ENCODE results near the gene CPB1. TPM values are rescaled to one million over a fixed set of nuclear protein-coding genes. Genes with fewer than 3 reads are reported as not detected.

The CPB1 gene
- total RNA-seq, 2 donors from 2014 or later: 2.0 to 9.9 TPM

- no peaks in the 10 kb centered on the region for H3K9me3 ChIP-seq
Measured at GRCh38 chr3:148903022-148903442, 75.4 kb downstream of the CPB1 start.

DNA sequence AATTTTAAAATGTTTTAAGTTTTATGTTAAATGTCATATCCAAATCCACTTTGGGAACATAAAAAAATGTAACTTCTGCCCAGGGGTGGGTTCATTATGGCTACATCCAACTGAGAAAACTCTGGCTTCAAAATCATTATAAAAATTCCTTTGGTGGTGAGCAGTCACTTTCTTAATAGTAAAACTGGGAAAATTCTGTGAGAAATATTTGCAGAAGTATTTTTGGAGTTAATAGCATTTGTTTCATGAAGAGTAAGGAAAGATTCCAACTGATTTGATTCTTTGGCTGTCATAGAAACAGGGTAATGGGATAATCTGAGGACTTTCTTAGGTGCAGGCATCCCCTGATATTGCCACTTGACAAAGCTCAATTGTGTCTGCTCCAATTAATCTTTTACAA, 76.3 kb downstream of the CPB1 start:
- H3K27ac ChIP-seq: no peak overlapping the region
- no peaks in the 10 kb centered on the region for H3K36me3 ChIP-seq
- no peaks in the 10 kb centered on the region for H3K27me3 ChIP-seq (replicated peaks; ENCODE audit: insufficient read depth)
- DNase-seq (ENCODE audit: low spot score): no peak
- no peaks in the 10 kb centered on the region for H3K4me1 ChIP-seq (replicated peaks)
- intact Hi-C loops (cut with DNase I): no loop called here
- H3K9me3 ChIP-seq: no peaks in the 10 kb centered on the region
- TF ChIP-seq POLR2A (IDR thresholded peaks at IDR 0.05) (no peak), CTCF (IDR thresholded peaks at IDR 0.05) (no peak), POLR2AphosphoS5 (IDR thresholded peaks at IDR 0.05) (no peak)
- no peak overlapping the region for H3K4me3 ChIP-seq

More at GRCh38 chr3:148903022-148903442, 75.4 kb downstream of the CPB1 start:
- intact Hi-C loops (cut with DNase I): no loop called here
- WGBS: 75% methylated on average over 2 of the region's 2 CpGs
- H3K27ac ChIP-seq: no peak overlapping the region
- H3K4me3 ChIP-seq: no peak overlapping the region
- TF ChIP-seq POLR2A (IDR thresholded peaks at IDR 0.05): no peak
- TF ChIP-seq POLR2AphosphoS5 (IDR thresholded peaks at IDR 0.05): no peak
- no peaks in the 10 kb centered on the region for H3K36me3 ChIP-seq
- no peak for DNase-seq (ENCODE audit: low spot score)
- no peaks in the 10 kb centered on the region for H3K27me3 ChIP-seq (replicated peaks; ENCODE audit: insufficient read depth)
- H3K4me1 ChIP-seq (replicated peaks): no peaks in the 10 kb centered on the region

DNA sequence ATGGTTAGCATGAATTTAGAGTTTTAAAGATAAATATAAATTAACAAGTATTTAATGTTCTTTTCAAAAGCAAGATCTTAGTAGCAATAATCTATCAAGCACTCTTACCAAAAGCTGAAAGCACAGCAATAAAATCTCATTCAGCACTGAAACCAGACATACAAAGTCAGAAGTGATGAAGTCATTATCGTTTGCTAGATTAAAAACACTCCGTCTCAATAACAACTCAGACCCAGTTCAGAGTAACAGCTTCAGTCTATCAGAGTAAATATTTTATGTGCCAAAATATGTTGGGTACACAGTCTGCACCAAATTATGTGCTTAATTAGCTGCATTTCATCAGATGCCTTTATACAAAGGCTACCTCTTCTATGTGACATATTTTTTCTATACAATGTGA, 79.1 kb downstream of the CPB1 start:
- whole genome bisulfite sequencing: 48% methylated on average over 2 of the region's 2 CpGs
- Histone ChIP-seq H3K4me3 (no peak overlapping the region), H3K27me3 (replicated peaks; ENCODE audit: insufficient read depth) (no peaks in the 10 kb centered on the region), H3K27ac (no peak overlapping the region), H3K4me1 (replicated peaks) (no peaks in the 10 kb centered on the region), H3K9me3 (no peaks in the 10 kb centered on the region), H3K36me3 (no peaks in the 10 kb centered on the region)
- intact Hi-C loops (cut with DNase I): no loop called here
- no peak for DNase-seq (ENCODE audit: low spot score)
- TF ChIP-seq CTCF (IDR thresholded peaks at IDR 0.05) (no peak), POLR2AphosphoS5 (IDR thresholded peaks at IDR 0.05) (no peak)

Other genes with a start within 250 kb of the CPB1 start
- 10 to 100 TPM in 1 of 2 donors, 1 to 10 TPM in 1; 3.3 to 13.0 TPM for gene AGTR1, start 129.9 kb upstream of the CPB1 start, total RNA-seq
- gene CPA3, start 37.5 kb downstream of the CPB1 start, total RNA-seq: 1 to 10 TPM; 2.6 to 8.1 TPM
- 10 to 100 TPM; 37.4 to 69.5 TPM for gene GYG1, start 163.7 kb downstream of the CPB1 start, total RNA-seq

Measured in prostate gland (tissue), 2 donors.